Stimulated activated naive B cell treated with anti-CD40 and anti-IgM and Interleukin-4, amounts not matched to agents 10 μg/mL and 1 μg/mL and 100 μg/mL, for 72 hours (primary cell): ENCODE data around the gene SVBP.

Experiments used
- ATAC-seq, 2 donors: fragments of 150-1000 bp; cut with Tn5 transposase; replicated peaks; 2 replicates each; pipeline ENCODE4 v1.10.0; 2021; ENCODE audit warnings: moderate library complexity in 1 of 2
- DNase-seq: peaks from one replicate; pipeline ENCODE4 v3.0.0; 2021
- H3K27ac Mint-ChIP-seq: one replicate; pipeline ENCODE4 v1.8.0; 2022; ENCODE audit warnings: mild to moderate bottlenecking, mixed read lengths
- H3K27me3 Mint-ChIP-seq, 2 donors: one replicate each; pipeline ENCODE4 v1.8.0; 2022; ENCODE audit warnings: mixed read lengths in 2 of 2
- H3K36me3 Mint-ChIP-seq, 2 donors: one replicate each; pipeline ENCODE4 v1.8.0; 2022; ENCODE audit warnings: mixed read lengths in 2 of 2, mild to moderate bottlenecking in 1 of 2
- H3K4me1 Mint-ChIP-seq, 2 donors: one replicate each; pipeline ENCODE4 v1.8.0; 2022; ENCODE audit warnings: mixed read lengths in 2 of 2, mild to moderate bottlenecking in 1 of 2
- H3K4me3 Mint-ChIP-seq, 2 donors: one replicate each; pipeline ENCODE4 v1.8.0; 2022; ENCODE audit warnings: mild to moderate bottlenecking in 2 of 2, mixed read lengths in 2 of 2, moderate library complexity in 1 of 2
- H3K9me3 Mint-ChIP-seq, 2 donors: one replicate each; pipeline ENCODE4 v1.8.0; 2022; ENCODE audit warnings: mixed read lengths in 2 of 2, mild to moderate bottlenecking in 1 of 2

The SVBP gene

GRCh38 chr1:42774928-42775526 is 42.2 kb downstream of the SVBP start:
- Mint-ChIP-seq H3K9me3 (no peaks in the 10 kb centered on the region), H3K27me3 (no peaks in the 10 kb centered on the region), H3K4me3 (no peak overlapping the region), H3K36me3 (peaks cover 54 to 62% of the 10 kb centered on the region in 2 donors), H3K27ac (no peak overlapping the region), H3K4me1 (peaks cover 12 to 44% of the 10 kb centered on the region in 2 donors)
- ATAC-seq (no peak), DNase-seq (no peak)

GRCh38 chr1:42773420-42773819 is 43.8 kb downstream of the SVBP start:
- ATAC-seq, result no peak
- no peaks in the 10 kb centered on the region for H3K9me3 Mint-ChIP-seq
- no peak for DNase-seq
- H3K27me3 Mint-ChIP-seq, result no peaks in the 10 kb centered on the region
- H3K4me1 Mint-ChIP-seq, result peaks cover 11 to 38% of the 10 kb centered on the region in 2 donors
- no peak overlapping the region for H3K4me3 Mint-ChIP-seq
- H3K27ac Mint-ChIP-seq, result no peak overlapping the region
- H3K36me3 Mint-ChIP-seq, result peaks cover 51 to 56% of the 10 kb centered on the region in 2 donors

GRCh38 chr1:42769811-42770210 is 47.4 kb downstream of the SVBP start:
- DNase-seq (no peak), ATAC-seq (no peak)
- Mint-ChIP-seq H3K27ac (no peak overlapping the region), H3K36me3 (peaks cover 22 to 26% of the 10 kb centered on the region in 2 donors), H3K9me3 (no peaks in the 10 kb centered on the region), H3K27me3 (no peaks in the 10 kb centered on the region), H3K4me1 (peaks cover 13 to 37% of the 10 kb centered on the region in 2 donors), H3K4me3 (no peak overlapping the region)

- no peak for DNase-seq
- H3K27me3 Mint-ChIP-seq, result no peaks in the 10 kb centered on the region
These were observed 49.0 kb downstream of the SVBP start for GRCh38 chr1:42768172-42768571.

GRCh38 chr1:42767510-42768000 is 49.6 kb downstream of the SVBP start:
- Mint-ChIP-seq H3K27ac (peak overlapping the region; percentile 98), H3K36me3 (peaks cover 15 to 18% of the 10 kb centered on the region in 2 donors), H3K27me3 (no peaks in the 10 kb centered on the region), H3K4me1 (peaks cover 13 to 39% of the 10 kb centered on the region in 2 donors), H3K9me3 (no peaks in the 10 kb centered on the region), H3K4me3 (no peak overlapping the region)
- DNase-seq (no peak), ATAC-seq (peak; percentile 26 to 35)

More at GRCh38 chr1:42768172-42768571, 49.0 kb downstream of the SVBP start:
- Mint-ChIP-seq H3K36me3 (peaks cover 18 to 21% of the 10 kb centered on the region in 2 donors), H3K4me3 (no peak overlapping the region), H3K4me1 (peaks cover 12 to 42% of the 10 kb centered on the region in 2 donors), H3K9me3 (no peaks in the 10 kb centered on the region), H3K27ac (no peak overlapping the region)
- no peak for ATAC-seq

- peaks cover 15 to 19% of the 10 kb centered on the region in 2 donors for H3K36me3 Mint-ChIP-seq
- H3K27me3 Mint-ChIP-seq, result no peaks in the 10 kb centered on the region
- H3K9me3 Mint-ChIP-seq, result no peaks in the 10 kb centered on the region
- H3K4me1 Mint-ChIP-seq, result peaks cover 14 to 41% of the 10 kb centered on the region in 2 donors
- DNase-seq (peak; percentile 100), ATAC-seq (peak; percentile 90 to 91)
- H3K4me3 Mint-ChIP-seq, result no peak within 1 kb of the TSS
- H3K27ac Mint-ChIP-seq, result peak within 1 kb of the TSS; percentile 98
These were observed 50.3 kb downstream of the SVBP start, which contains the start of the genes C1orf50 and P3H1 for GRCh38 chr1:42766741-42767509. Gene C1orf50 (plus strand): TSS chr1:42767249. CDS start chr1:42767312, 63 bp downstream. Gene P3H1 (minus strand): TSS chr1:42767028. CDS start chr1:42766971, 57 bp downstream.

- peaks cover 18 to 19% of the 10 kb centered on the region in 2 donors for H3K36me3 Mint-ChIP-seq
- no peak overlapping the region for H3K4me3 Mint-ChIP-seq
- DNase-seq (peak; percentile 57), ATAC-seq (peak; percentile 44 to 50)
- no peaks in the 10 kb centered on the region for H3K27me3 Mint-ChIP-seq
- peaks cover 14 to 41% of the 10 kb centered on the region in 2 donors for H3K4me1 Mint-ChIP-seq
- no peak overlapping the region for H3K27ac Mint-ChIP-seq
- no peaks in the 10 kb centered on the region for H3K9me3 Mint-ChIP-seq
These were observed 51.1 kb downstream of the SVBP start for GRCh38 chr1:42765832-42766740.

GRCh38 chr1:42765269-42765668 is 51.9 kb downstream of the SVBP start:
- ATAC-seq (no peak), DNase-seq (no peak)
- Mint-ChIP-seq H3K27me3 (no peaks in the 10 kb centered on the region), H3K36me3 (peaks cover 11 to 12% of the 10 kb centered on the region in 2 donors), H3K4me3 (no peak overlapping the region), H3K27ac (no peak overlapping the region), H3K9me3 (no peaks in the 10 kb centered on the region), H3K4me1 (peaks cover 12 to 33% of the 10 kb centered on the region in 2 donors)

GRCh38 chr1:42762269-42762668 is 54.9 kb downstream of the SVBP start:
- Mint-ChIP-seq H3K4me1 (peaks cover 8 to 29% of the 10 kb centered on the region in 2 donors), H3K9me3 (no peaks in the 10 kb centered on the region), H3K27me3 (no peaks in the 10 kb centered on the region), H3K27ac (no peak overlapping the region), H3K36me3 (peaks cover 14 to 19% of the 10 kb centered on the region in 2 donors), H3K4me3 (no peak overlapping the region)
- DNase-seq, result no peak
- ATAC-seq, result no peak

GRCh38 chr1:42761567-42761966 is 55.6 kb downstream of the SVBP start:
- ATAC-seq (no peak), DNase-seq (no peak)
- peaks cover 10 to 34% of the 10 kb centered on the region in 2 donors for H3K4me1 Mint-ChIP-seq
- no peak overlapping the region for H3K4me3 Mint-ChIP-seq
- H3K9me3 Mint-ChIP-seq, result no peaks in the 10 kb centered on the region
- H3K27ac Mint-ChIP-seq, result no peak overlapping the region
- H3K36me3 Mint-ChIP-seq, result peaks cover 19 to 26% of the 10 kb centered on the region in 2 donors
- no peaks in the 10 kb centered on the region for H3K27me3 Mint-ChIP-seq

- no peak overlapping the region for H3K27ac Mint-ChIP-seq
- H3K9me3 Mint-ChIP-seq, result no peaks in the 10 kb centered on the region
- ATAC-seq (no peak), DNase-seq (no peak)
- peaks cover 33 to 47% of the 10 kb centered on the region in 2 donors for H3K36me3 Mint-ChIP-seq
- no peaks in the 10 kb centered on the region for H3K27me3 Mint-ChIP-seq
- H3K4me3 Mint-ChIP-seq, result no peak overlapping the region
- H3K4me1 Mint-ChIP-seq, result peaks cover 10 to 32% of the 10 kb centered on the region in 2 donors
These were observed 58.1 kb downstream of the SVBP start for GRCh38 chr1:42759114-42759513.

GRCh38 chr1:42758641-42759040 is 58.6 kb downstream of the SVBP start:
- Mint-ChIP-seq H3K4me3 (no peak overlapping the region), H3K4me1 (peaks cover 10 to 28% of the 10 kb centered on the region in 2 donors), H3K36me3 (peaks cover 38 to 52% of the 10 kb centered on the region in 2 donors), H3K27ac (no peak overlapping the region), H3K27me3 (no peaks in the 10 kb centered on the region), H3K9me3 (no peaks in the 10 kb centered on the region)
- no peak for ATAC-seq
- no peak for DNase-seq

GRCh38 chr1:42757892-42758275 is 59.3 kb downstream of the SVBP start:
- Mint-ChIP-seq H3K27ac (no peak overlapping the region), H3K36me3 (peaks cover 38 to 57% of the 10 kb centered on the region in 2 donors)

More at GRCh38 chr1:42757892-42758275, 59.3 kb downstream of the SVBP start:
- no peak overlapping the region for H3K4me3 Mint-ChIP-seq
- peaks cover 10 to 27% of the 10 kb centered on the region in 2 donors for H3K4me1 Mint-ChIP-seq
- ATAC-seq (no peak), DNase-seq (no peak)
- H3K9me3 Mint-ChIP-seq, result no peaks in the 10 kb centered on the region
- H3K27me3 Mint-ChIP-seq, result no peaks in the 10 kb centered on the region
